MM.1S (cell line): ENCODE data around the gene PSEN1.

Experiments used
- CTCF ChIP-seq: fragments of 300-600 bp; sonication (generic); IDR thresholded peaks from 2 replicates; pipeline ENCODE4 v1.5.1; 2016; ENCODE audit warnings: antibody characterized with exemption, low read length, mixed read lengths
- EZH2phosphoT487 ChIP-seq: fragments of 300-600 bp; sonication (generic); IDR thresholded peaks from 2 replicates; pipeline ENCODE4 v1.6.1; 2018; ENCODE audit warnings: antibody characterized with exemption, low read length

GRCh38 chr14:73208846-73209245 lies 72.5 kb downstream of the PSEN1 start:
- no peak for TF ChIP-seq CTCF
- TF ChIP-seq EZH2phosphoT487: no peak
